HK-2 (cell line): ENCODE results near the gene ADAMTS7.
"Not testable (repeated sequence)": the region's sequence is repeated elsewhere in the genome, so short reads cannot be mapped to it uniquely, and the experiment has no call there.

Experiments used
- DNase-seq: peaks from one replicate; pipeline ENCODE4 v3.0.0-alpha.2; 2018; ENCODE audit not compliant: unreplicated experiment

The ADAMTS7 gene

DNA sequence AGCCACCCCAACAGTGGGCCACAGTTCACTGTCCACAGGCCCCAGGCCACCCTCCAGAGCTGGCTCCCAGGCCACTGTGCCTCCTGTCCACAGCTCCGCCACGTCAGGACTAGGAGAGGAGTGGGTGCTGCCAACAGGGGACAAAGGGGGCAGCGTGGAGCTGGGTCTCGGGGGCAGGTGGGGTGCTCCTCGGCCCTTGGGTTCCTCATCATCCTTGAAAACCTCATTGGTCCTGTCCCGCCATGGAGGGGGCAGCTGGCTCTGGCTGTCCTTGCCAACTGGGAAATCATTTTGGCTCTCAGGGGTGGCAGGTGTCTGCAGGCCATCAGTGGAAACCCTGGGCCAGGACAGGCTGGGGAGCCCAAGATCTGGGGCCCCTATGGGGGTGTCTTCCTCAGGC, 45.2 kb downstream of the ADAMTS7 start:
- DNase-seq, result no peak

DNA sequence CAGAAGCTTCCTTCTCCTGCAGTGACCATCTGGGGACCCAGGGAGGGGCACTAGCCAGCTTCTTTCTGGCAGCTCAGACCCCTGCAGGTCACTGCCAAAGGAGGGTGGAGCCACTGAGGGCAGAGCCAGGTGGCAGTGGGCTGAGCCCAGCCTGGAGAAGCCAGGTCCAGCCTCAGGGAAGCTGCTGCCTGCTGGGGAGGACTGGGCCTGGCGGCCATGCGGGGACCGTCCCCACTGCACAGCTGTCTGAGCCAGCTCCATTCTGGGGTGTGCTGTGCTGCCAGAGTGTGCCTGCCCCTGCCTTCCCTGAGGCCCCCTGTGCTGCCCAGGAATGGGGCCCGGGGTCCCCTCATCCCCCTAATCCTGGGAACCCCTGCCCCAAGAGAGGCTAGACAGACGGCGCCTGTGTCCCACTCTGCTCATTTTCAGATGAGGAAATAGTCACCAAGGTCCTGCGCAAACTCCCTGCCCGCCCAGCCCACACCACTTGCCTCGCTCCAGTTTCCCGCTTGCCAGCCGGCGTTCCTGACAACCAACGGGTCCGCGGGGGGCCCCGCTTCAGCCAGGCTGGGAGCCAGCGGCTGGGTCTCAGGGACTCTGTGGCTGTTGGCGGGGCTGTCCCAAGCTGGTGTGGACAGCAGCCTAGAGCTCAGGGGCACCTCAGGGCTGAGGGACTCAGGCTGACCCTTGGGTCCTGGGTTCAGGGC, 46.0 kb downstream of the ADAMTS7 start:
- DNase-seq, result not testable (repeated sequence)

- DNase-seq, result not testable (repeated sequence)
Observed at GRCh38 chr15:78764340-78765153, 46.7 kb downstream of the ADAMTS7 start.

DNA sequence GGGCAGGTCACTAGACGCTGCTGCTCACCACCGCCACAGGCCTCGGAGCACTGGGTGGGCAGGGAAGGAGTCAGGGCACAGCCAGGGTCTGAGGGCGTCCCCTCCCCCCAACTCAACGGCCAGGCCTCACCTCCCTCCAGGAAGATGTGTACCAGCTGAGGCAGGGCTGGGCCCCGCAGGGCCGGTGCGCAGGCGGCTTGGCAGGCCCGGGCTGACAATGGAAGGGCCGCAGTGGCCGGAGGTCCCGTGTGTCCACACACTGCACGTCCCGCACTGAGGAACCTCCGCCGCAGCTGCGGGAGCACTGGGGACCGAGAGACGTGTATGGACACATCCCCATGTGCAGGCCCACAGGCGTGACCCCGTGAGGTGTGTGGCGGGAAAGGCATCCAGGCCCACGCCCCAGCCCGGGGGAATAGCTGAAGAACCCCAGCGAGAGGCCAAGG, 47.4 kb downstream of the ADAMTS7 start:
- DNase-seq, result no peak

DNA sequence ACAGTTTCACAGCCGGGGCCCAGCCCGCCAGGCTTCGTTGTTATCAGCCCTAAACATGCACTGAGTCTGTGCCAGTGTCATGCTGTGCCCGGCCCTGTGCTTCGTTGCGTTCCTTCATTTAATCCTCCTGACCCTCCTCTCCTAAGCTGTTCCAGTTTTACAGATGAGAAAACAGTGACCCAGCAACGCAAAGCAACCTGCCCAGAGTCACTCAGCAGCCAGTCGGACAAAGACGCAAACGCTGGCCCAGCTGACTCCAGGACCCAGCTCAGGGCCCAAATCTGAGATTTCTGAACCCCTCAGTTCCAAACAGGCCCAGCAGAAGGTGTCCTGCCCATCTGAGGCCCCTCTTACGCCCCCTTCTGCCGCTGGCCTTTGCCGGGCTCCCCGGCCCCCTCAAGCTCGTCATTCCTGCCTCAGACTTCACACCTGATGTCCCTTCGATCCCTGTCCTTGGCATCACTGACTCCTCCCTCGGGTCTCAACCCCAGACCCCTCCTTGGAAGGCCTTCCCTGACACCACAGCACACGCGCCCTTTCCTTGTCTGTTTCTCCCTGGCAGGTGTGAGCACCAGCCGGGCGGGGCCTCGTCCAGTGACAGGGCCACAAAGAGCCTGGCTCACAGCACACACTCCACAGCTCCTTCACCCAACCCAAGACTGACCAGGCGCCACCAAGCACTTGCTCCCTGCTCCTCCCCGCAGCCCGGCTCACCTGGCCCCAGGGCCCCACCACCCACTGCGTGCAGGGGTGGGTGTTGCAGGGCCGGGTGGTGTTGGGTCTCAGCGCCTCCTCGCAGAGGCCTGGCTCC, 48.1 kb downstream of the ADAMTS7 start:
- no peak for DNase-seq

DNA sequence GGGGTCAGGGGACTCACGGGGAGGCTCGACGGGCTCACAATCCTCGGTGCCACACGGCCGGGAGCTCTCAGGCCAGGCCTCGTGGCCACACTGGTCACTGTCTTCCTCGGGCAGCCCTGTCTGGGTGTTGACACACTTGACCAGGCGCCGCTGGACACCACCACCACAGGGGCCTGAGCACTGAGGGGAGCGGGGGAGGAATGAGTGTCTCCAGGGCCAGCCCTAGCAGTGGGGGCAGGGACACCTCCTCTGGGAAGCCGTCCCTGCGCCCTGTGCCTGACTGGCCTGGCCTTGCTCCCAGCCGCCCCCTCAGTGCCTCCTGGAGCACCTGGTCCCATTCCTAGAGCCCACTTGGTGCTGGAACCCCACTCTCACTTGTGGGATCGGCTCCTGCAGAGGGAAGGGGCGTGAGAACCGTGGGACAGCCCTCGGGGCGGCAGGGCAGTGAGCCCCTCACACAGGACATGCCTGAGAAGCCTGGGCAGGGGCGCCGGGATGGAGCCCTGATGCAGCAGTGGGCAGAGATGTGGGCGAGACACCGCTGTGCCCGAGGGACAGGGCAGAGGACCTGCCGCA, 48.8 kb downstream of the ADAMTS7 start:
- not testable (repeated sequence) for DNase-seq

GRCh38 chr15:78761891-78762385, 49.3 kb downstream of the ADAMTS7 start:
- no peak for DNase-seq

- not testable (repeated sequence) for DNase-seq
Observed at GRCh38 chr15:78761475-78761874, 49.8 kb downstream of the ADAMTS7 start.

DNA sequence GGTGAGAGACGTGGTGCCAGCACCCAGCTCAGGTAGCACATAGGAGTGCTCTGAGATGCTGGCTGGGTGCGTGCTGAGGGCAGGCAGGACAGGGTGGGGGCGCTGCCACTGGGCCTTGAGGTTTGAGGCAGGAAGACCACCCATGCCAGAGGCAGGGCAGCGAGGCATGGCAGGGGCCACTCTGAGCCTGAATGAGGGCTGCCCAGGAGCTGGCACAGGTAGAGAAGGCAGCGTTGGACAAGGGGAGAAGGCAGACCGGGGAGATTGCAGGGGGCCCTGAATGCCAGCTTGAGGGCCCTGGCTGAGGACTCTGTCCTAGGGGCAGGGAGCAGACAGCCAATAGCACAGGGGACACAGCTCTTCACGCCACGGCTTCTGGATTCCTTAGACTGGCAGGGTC, 50.2 kb downstream of the ADAMTS7 start:
- DNase-seq, result no peak

DNA sequence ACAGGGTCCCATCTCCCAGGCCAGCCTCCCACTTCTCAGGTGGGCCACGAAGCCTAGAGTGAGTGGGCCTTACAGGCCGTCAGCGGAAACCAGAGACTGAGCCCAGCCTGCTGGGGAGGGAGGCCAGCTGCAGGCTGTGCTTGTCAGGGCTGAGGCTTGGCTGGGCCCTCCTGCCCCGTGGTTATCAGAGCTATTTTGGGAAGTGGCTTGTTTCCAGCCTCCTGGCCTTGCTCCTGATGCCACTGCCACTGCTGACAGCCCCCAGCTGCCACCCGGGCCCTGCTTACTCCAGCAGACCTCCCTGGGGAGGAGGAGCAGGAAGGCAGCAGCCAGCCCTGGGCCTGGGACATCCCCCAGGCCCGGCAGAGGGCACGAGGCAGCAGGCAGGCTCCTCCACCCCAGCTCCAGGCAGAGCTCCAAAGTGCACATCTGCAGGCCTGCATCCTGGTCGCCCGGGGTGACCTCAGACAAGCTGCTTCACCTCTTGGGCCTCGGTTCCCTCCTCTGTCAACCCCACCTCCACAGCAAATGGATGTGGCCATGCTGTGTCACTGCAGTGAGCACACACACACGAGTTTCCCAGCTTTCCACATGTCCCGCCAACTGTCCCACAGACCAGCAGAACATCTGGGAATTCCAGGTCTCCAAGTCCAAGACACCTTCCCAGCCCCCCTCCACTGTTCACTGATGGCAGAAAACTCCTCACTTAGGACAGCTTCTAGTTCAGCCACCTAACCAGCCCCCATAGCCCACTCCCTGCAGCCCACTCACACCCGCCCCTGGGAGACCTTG, 51.0 kb downstream of the ADAMTS7 start:
- not testable (repeated sequence) for DNase-seq

GRCh38 chr15:78759361-78759998, 51.8 kb downstream of the ADAMTS7 start:
- not testable (repeated sequence) for DNase-seq

DNA sequence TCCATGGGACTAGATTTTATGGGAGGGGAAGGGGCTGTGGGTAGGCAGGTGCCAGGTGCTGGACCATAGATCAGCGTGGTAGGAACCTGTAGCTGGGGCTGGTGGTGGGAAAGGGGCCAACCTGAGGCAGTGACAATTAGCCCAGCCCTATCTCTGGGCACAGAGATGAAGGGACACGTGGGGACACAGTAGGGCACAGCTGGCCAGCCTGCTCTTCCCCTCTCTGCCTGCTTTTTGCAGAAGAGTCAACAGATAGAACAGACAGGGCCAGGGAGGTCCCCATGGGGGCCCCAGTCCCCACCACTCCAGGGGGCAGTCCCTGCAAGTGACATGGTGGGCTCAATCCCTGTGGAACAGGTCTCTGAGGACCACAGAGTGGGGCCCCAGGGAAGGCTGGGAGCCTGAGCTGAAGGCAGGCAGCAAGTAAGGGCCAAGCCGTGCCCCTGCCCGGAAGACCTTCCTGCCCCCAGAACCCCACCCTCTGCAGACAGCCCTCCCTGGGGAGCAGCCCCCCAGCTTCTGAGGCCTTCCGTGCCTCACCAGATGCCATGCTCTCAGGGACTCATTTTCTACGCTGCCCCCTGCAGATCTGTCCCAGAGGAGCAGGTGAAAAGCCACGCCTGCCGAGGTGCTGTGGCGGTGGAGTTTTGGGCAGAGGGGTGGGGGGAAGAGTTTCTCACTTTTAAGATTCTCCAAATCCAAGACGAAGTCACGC, 52.6 kb downstream of the ADAMTS7 start:
- not testable (repeated sequence) for DNase-seq

GRCh38 chr15:78758084-78758483, 53.2 kb downstream of the ADAMTS7 start:
- DNase-seq, result not testable (repeated sequence)

DNA sequence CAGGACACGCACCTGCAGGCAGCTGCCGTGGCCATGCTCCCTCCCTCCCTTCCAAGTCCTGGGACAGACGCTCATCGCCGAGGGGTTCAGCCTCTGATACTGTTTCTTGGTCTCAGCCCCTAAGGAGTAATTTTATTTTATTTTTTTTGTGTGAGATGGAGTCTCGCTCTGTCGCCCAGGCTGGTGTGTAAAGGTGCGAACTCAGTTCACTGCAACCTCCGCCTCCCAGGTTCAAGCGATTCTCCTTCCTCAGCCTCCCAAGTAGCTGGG, 53.7 kb downstream of the ADAMTS7 start:
- no peak for DNase-seq

DNA sequence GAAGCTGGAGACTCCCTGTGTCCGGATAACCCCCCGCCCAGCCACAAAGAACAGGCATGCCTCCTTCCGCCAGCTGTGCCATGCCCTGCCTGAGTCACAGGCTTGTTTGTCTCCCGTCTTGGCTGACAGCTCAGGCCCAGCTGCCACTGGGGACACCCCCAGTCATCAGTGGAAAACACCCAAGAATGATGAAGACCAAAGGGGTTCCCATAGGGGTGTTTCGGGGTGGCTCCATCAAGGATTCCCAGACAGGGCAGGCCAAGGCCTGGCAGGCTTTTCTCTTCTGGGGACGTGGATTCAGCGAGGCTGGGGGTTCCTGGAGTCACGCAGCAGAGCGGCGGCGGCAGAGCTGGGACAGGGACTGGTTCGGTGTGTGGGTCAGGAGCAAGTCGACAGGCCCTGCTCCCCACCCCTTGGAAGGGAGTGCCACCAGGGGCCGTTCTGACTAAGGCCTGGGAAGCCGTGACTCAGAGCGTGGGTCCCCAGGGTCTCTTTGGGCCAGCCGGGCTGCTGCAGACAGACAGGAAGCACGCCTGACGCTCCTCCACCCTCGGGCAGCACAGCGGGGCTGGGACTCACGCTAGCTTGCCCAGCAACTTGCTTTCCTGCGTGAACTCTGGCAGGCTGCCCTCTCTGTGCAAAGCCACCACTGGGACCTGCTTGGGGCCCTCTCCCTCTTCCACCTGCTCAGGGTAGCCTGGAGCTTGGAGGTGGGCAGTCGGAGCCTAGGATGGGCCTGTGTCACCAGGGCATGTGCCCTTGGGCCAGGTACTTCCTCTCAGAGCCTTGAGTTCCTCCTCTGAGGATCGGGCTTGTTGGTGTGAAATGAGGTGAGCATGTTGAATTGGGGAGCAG, 54.3 kb downstream of the ADAMTS7 start:
- DNase-seq, result peak; percentile 66

DNA sequence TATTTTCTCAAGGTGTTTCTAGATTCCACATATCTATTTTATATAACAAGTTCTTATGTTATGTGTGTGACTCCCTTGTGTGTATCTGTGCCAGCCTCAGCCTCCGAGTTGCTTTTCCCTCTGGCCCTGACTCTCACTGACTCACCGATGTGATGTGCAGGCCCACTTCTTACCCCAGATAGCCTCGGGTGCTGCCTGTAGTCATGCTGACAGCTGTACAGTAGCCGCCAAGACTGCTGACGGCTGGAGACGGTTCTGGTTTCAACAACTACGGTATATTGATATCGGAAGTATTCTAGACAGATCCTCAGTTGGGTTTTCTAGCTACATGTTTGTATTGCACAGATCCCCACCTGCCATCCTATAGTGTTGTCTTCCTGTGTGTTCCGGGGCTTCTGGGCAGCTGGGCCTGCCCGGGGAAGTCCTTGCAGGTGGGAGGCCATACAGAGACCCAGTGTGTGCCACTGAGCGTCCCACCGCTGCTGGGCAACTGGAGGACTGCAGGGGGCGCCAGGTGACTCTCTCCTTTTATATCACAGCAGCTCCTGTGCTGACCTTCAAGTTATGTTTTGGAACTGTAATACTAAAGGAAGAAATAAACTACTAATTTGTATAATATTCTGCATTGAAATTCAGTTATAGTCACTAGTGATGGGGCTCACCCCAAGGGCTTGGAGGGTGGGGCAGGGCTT, 55.2 kb downstream of the ADAMTS7 start:
- DNase-seq, result not testable (repeated sequence)

DNA sequence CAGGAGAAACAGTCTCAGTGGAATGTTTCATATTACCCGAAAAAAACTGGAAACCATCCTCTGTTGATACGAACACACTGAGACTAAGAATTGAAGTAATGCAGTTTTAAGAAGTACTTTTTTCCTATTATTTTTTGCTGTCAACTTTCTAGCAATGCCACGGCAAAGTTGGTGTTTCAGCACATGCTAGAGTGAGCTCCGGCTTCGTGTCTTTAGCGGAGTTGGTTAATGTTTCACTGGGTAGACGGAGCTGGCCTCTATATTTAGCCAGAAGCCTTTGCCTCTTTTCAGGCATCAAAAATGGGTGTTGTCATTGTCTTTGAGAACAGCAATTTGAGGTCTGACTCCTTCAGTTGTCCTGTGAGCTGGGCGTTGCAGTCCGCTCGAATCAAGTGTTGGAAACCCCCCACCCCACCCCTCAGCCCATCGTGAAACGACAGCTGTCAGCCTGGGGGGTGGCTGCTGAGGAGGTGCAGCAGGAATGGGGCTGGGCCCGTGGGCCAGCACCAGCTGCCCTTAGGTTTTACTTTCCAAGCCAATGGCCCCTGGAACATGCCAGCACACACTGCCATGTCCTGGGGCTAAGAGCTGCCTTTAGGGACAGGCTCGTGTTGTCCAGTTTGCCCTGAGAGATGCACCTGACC, 56.5 kb downstream of the ADAMTS7 start:
- not testable (repeated sequence) for DNase-seq
